NCI-H2196 treated with DMSO at 0.1 percent for 48 hours (cell line): ENCODE measurements around the gene GTF2A2.
"Not testable (repeated sequence)": the region's sequence is repeated elsewhere in the genome, so short reads cannot be mapped to it uniquely, and the experiment has no call there.

Experiments used
- DNase-seq: peaks from one replicate; lab custom pipeline; 2025; ENCODE audit not compliant: unreplicated experiment; lab: John Stamatoyannopoulos, UW

GTF2A2 gene

GRCh38 chr15:59674361-59674877 is 17.1 kb upstream of the GTF2A2 start:
- DNase-seq = no peak

GRCh38 chr15:59668556-59668955 is 11.2 kb upstream of the GTF2A2 start:
- no peak for DNase-seq

DNA sequence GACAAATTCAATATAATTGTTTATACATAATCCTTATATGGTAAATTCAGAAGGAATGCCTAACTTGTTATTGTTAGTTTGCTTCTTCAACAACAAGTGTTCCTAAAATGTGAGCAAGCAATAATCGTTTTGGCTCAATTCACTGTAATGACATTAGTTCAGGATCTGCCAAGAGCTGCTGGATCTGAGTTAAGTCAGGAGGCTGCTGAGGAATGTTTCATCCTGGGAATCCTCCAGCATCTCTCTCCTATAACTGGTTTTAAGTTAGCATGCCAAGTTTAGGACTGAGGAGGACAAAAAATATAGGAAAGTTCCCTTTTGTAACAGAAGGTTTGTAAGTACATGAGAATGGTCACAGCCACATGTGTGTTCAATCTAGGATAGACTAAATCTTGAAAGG is 4.9 kb upstream of the GTF2A2 start:
- DNase-seq = no peak

GRCh38 chr15:59659366-59659765 is 2.1 kb upstream of the GTF2A2 start:
- DNase-seq = no peak

DNA sequence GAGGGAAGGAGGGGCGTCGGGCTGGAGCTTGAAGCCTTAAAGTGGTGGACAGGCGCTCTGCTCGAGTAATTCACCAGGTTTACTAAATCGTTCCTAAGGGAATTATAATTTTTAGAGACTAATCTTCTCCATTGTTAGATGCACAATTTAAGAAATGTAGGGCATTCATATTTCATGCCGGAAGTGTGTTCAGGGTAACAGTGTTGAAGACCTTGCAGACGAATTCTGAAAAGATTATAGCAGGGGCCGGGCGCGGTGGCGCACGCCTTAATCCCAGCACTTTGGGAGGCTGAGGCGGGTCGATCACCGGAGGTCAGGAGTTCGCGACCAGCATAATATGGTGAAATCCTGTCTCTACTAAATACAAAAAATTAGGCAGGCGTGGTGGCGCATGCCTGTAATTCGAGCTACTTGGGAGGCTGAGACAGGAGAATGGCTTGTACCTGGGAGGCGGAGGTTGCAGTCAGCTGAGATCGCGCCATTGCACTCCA is 365 bp upstream of the GTF2A2 start:
- no peak for DNase-seq

GRCh38 chr15:59654046-59654445 is 3.3 kb downstream of the GTF2A2 start:
- no peak for DNase-seq

- no peak for DNase-seq
Observed at GRCh38 chr15:59649603-59650002, 7.7 kb downstream of the GTF2A2 start.

DNA sequence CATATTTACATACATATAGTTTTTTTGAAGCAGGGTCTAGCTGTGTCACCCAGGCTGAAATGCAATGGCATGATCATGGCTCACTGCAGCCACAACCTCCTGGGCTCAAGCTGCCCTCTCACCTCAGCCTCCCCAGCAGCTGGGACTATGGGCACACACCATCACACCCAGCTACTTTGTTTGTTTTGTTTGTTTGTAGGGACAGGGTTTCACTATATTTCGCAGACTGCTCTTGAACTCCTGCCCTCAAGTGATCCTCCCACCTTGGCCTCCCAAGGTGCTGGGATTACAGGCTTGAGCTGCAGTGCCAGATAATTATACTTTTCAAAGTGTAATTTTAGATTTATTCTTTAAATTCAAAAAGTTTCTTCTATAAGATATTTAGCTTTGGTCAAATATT is 10.2 kb downstream of the GTF2A2 start:
- no peak for DNase-seq

DNA sequence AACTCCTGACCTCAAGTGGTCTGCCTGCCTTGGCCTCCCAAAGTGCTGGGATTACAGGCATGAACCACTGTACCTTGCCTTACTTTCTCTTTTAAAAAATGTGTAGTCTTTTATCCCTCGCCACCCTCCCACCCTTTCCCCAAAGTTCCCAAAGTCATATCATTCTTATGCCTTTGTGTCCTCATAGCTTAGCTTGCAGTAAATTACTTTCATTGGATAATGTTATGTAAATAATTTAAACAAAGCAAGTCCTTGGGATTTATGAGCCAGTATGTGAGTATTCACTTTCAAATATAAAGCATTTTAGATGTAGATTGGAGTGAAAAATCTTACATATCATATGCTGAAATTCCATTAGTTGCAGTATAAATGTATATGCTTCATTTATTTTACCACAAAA is 11.0 kb downstream of the GTF2A2 start:
- no peak for DNase-seq

DNA sequence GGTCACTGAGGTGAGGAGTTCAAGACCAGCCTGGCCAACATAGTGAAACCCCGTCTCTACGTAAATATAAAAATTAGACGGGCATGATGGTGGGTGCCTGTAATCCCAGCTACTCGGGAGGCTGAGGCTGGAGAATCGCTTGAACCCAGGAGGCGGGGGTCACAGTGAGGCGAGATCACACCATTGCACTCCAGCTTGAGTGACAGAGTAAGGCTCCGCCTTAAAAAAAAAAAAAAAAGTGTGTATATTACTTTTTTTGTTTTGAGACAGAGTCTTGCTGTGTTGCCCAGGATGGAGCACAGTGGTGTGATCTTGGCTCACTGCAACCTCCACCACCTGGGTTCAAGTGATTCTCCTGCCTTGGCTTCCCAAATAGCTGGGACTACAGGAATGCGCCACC is 11.5 kb downstream of the GTF2A2 start:
- DNase-seq = not testable (repeated sequence)

GRCh38 chr15:59644756-59645155 is 12.6 kb downstream of the GTF2A2 start:
- DNase-seq = no peak

DNA sequence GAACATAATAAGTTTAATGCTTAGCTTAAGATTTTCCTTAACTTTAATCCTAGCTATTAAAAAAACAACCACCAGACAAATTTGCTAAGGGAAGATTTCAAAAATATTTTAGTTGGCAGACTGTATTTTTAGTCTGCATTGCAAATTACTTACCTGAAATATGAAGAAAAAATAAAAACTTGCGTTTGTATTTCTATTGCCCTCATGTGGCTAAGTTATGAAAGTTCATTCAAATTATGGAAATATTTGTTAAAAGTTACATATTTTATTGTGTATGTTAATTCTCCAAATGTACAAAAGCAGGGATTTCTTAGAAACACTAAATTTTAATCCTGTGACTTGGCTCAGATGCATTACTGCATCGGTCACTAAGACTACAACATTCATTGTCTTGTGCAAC is 15.0 kb downstream of the GTF2A2 start:
- DNase-seq = no peak

- not testable (repeated sequence) for DNase-seq
Observed at GRCh38 chr15:59637507-59637906, 19.8 kb downstream of the GTF2A2 start.

- DNase-seq = no peak
Observed at GRCh38 chr15:59636184-59636583, 21.1 kb downstream of the GTF2A2 start.

- DNase-seq = no peak
Observed at GRCh38 chr15:59632714-59633113, 24.6 kb downstream of the GTF2A2 start.

GRCh38 chr15:59622289-59622688 is 35.0 kb downstream of the GTF2A2 start:
- no peak for DNase-seq

DNA sequence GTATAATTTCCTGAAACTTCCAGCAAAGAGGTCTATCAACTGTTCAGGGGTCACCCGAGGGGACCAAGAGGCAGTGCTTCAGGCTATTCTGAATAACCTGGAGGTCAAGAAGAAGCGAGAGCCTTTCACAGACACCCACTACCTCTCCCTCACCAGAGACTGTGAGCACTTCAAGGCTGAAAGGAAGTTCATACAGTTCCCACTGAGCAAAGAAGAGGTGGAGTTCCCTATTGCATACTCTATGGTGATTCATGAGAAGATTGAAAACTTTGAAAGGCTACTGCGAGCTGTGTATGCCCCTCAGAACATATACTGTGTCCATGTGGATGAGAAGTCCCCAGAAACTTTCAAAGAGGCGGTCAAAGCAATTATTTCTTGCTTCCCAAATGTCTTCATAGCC is 38.9 kb downstream of the GTF2A2 start:
- no peak for DNase-seq

DNA sequence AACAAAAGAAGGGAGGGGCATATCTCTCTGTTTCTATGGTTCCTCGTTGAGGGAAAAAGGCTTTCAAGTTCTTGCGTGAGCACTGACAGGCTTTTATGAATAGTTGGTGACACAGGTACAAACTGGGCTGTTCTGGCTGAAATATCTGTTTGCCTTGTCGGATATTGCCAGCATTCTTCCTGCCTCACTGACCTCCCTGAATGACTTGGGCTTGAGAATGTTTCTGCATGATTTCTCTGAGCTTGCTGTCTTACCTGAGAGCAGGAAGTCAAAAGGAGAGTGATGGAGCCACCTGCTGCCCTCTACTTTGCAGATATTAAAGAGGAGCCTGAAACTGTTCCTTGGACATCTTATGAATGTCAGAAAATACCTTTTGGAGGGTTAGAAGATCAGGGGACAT is 40.9 kb downstream of the GTF2A2 start:
- no peak for DNase-seq

DNA sequence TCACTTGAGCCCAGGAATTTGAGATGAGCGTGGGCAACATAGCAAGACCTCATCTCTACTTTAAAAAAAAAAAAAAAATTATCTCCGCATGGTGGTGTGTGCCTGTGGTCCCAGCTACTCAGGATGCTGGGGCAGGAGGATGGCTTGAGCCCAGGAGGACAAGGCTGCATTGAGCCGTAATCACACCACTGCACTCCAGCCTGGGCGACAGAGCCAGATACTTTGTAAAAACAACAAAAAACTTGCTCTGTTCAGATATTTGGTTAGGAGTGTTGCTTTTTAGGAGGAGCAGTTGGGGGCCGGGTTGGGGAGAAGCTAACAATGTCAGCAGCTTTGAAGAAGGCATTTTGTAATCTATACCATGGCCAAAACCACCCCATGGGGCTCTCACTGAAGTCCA is 41.7 kb downstream of the GTF2A2 start:
- DNase-seq = no peak

GRCh38 chr15:59614153-59614552 is 43.2 kb downstream of the GTF2A2 start:
- DNase-seq = no peak

GRCh38 chr15:59611276-59612260 is 45.7 kb downstream of the GTF2A2 start, which contains the start of gene GCNT3:
GCNT3 (plus strand) TSS chr15:59611783; CDS start chr15:59618239, 6,456 bp downstream.
- DNase-seq = no peak
